GM10847 (cell line): ENCODE measurements around the gene NFKBIE.

ENCODE experiments used
- POLR2A ChIP-seq: IDR thresholded peaks from 2 replicates; pipeline ENCODE4 v1.6.1; 2011; ENCODE audit not compliant: insufficient read length; ENCODE audit errors: extremely low read depth

NFKBIE gene

GRCh38 chr6:44232676-44233566 is 32.4 kb downstream of the NFKBIE start:
- no peak for TF ChIP-seq POLR2A

DNA sequence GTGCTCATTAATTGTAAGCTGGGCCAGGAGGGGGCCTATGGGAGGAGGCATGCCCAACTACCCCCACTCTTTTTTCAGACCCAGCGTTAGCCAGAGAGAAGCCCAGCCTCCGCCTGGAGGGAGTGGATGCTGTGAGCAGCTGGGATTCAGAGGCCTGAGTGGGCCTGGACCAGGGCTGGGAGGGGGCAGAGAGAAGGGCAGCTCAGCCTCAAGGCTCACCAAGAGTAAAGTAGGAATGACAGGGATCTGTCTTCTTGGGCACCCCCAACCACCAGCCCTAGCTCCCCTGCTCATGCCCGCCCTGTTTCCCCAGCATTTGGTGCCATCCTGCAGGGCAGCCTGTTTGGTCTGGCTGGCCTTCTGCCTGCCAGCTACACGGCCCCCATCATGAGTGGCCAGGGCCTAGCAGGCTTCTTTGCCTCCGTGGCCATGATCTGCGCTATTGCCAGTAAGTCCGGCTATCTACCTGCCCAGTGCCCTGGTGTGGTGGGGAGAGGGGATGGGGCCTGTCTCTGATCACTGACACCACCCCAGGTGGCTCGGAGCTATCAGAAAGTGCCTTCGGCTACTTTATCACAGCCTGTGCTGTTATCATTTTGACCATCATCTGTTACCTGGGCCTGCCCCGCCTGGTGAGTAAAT is 35.2 kb downstream of the NFKBIE start:
- TF ChIP-seq POLR2A: no peak

DNA sequence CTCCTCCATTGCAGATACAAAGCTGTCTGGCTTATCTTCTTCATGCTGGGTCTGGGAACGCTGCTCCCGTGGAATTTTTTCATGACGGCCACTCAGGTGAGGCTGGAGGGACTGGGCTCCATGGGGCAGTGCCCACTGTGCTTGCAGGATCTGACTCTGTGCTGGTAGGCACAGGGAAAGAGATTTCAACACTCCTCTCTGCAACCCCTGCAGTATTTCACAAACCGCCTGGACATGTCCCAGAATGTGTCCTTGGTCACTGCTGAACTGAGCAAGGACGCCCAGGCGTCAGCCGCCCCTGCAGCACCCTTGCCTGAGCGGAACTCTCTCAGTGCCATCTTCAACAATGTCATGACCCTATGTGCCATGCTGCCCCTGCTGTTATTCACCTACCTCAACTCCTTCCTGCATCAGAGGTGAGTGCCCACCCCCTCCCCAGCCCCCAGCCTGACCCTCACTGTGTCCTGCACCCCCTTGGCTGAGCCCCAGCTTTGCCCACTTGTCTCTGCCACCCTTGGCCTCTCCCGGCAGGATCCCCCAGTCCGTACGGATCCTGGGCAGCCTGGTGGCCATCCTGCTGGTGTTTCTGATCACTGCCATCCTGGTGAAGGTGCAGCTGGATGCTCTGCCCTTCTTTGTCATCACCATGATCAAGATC is 35.8 kb downstream of the NFKBIE start:
- no peak for TF ChIP-seq POLR2A

GRCh38 chr6:44228836-44229235 is 36.5 kb downstream of the NFKBIE start:
- TF ChIP-seq POLR2A: no peak

GRCh38 chr6:44228433-44228832 is 36.9 kb downstream of the NFKBIE start:
- TF ChIP-seq POLR2A: no peak

GRCh38 chr6:44228031-44228430 is 37.3 kb downstream of the NFKBIE start:
- no peak for TF ChIP-seq POLR2A

DNA sequence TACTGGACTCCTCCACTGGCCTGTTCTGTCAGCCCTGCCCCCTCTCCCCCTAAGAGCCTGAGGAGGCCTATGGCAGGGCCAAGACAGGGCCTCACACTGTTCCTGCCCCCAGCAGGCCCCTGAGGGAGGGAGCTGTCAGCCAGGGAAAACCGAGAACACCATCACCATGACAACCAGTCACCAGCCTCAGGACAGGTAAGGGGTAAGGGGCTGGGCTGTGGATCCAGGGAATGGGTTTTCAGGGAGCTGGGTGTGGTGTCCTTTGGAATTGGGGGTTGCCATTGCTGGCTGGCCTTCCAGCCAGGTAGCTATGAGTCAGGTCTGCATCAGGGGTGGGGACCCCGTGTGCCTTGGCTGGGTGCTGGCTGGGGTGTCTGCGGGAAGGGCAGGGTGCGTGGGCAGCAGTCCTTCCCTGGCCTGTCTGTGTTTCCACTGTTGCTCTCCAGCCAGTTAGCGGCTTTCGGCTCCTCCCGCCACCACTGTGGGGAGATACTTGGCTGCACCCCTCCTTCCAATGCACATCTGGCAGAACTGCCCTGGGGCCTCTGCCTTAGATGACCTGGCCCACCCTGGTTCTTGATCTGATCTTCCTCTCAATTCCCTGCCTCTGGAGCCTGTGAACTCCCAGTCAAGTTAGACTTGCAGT is 38.1 kb downstream of the NFKBIE start:
- no peak for TF ChIP-seq POLR2A

- no peak for TF ChIP-seq POLR2A
These were observed 38.8 kb downstream of the NFKBIE start for GRCh38 chr6:44226368-44227147.

DNA sequence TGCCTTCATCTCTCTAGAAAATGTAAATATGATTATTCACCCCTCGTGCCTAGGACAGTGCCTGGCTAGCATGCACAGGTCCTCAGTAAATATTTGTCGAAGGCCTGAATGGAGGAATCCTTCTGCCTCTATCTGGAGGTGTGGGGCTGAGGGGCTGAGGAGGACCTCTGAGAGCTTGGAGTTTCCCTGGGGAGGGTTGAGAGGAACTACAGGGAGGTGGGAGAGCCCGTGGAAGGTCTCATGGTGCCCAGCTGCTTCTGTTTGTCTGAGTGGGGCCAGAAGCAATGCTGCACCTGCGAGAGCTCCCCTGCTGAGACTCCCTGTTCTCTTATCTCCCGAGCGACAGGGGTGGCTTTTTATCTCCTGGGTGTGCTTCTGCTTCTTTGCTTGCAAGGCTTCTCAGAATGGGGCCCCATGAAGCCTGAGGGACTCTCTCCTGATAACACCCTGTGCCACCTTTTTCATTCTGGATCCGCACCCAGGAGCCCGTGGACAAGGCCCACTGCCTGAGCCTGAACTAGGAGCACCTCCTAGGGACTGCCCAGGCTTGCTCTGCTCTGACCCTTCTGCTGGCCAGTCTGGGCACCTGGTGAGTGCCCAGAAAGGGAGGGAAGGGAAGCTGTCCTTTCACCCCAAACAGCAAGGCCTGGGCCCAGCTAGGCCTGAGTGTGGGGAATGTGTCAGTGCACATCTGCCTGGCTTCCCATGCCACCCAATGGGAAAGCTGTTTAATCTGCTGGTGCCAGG is 39.6 kb downstream of the NFKBIE start:
- no peak for TF ChIP-seq POLR2A

GRCh38 chr6:44224965-44225305 is 40.4 kb downstream of the NFKBIE start:
- TF ChIP-seq POLR2A: no peak

- TF ChIP-seq POLR2A: no peak
These were observed 41.1 kb downstream of the NFKBIE start for GRCh38 chr6:44224029-44224964.

DNA sequence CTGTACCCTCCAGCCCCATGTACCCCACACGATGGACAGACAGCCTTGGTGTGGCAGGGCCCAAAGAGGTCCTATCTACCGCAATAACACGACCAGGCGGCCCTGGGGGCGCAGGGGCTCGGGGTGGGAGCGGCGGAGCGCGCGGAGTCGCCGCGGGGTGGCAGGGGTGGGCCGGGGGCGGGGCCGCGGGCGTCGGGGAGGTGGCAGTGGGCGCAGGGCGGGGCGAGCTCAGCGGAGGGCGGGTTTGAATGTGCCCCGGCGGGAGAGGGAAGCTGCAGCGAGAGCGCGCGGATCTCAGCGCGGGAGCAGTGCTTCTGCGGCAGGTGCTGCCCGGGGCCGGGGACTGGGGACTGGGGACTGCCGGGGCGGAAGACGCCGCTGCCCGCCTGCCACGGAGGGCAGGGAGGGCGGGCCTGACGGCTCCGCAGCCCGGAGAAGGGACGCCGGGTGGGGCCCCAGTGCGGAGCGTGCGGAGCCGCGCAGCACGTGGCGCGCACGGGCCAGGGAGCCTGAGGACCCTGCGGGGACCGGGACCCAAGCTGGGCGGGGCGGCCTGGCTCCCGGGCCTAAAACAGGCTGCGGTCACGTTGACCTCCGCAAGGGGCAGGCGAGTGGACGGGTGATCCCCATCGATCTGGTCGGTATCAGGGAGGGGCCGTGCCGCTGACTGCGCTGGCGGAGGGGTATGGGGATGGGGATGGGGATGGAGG is 41.9 kb downstream of the NFKBIE start, which contains the start of gene SLC29A1:
TSS of gene SLC29A1 (plus strand) at position 277 of the 710 bp plus-strand sequence. CDS start 3,719 bp downstream, outside the sequence.
- peak; percentile 72 for TF ChIP-seq POLR2A

DNA sequence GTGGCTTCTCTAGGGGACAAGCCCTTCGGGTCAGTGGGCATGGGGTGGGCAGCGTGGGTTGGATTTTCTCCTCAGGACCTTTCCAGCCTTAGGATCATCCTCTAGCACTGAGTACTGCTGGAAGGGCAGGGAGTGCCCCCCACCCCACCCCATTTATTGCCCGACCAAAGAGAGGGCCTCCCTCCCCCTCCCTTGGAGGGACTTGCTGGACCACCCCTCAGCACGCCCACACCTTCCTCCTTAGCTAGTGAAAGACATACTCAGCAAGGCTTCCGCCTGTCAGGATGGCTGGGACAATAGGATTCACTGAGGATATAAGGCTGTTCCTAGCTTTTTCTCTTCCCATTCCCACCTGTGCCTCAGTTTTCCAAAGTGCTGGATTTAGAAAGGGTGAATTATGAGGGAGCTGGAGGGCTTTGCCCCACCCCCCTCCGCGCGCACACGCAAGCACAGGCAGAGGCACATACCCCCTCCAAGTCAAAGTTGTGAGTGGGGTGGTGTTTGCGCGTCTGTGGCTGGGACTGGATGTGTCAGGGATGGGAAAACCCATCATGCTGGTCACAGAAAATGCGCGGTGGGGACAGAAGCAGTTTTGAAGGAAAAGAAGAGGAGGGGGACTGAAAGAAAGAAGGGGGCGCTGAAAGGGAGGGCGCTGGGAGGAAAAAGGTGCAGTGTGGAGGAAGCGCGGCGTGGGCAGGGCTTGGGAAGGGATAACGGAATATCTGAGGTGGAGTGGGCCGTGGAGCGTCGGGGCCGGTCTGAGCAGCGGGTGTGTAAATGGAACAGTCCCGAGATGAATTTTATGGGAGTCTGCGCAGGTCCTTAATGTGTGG is 42.6 kb downstream of the NFKBIE start:
- no peak for TF ChIP-seq POLR2A
